ENCODE results near the gene GPATCH4. TPM values are rescaled to one million over a fixed set of nuclear protein-coding genes. Genes with fewer than 3 reads are reported as not detected.

The GPATCH4 gene
- total RNA-seq, 3 donors from 2014 or later (not counting 1 experiment from before 2014, with no cell fraction given), result 19.3 to 27.3 (median 22.1) TPM

GRCh38 chr1:156647351-156647750 is 46.1 kb upstream of the GPATCH4 start:
- Mint-ChIP-seq H3K27me3 (ENCODE audit: low read depth in 2 of 2) (peaks cover 49 to 70% of the 10 kb centered on the region in 2 donors), H3K36me3 (no peaks in the 10 kb centered on the region), H3K9me3 (no peaks in the 10 kb centered on the region), H3K4me3 (no peak overlapping the region), H3K4me1 (peaks cover 8 to 13% of the 10 kb centered on the region in 2 donors), H3K27ac (no peak overlapping the region)
- Histone ChIP-seq H3K4me3 (ENCODE audit: low read length) (no peak overlapping the region), H3K27ac (ENCODE audit: low read length) (no peak overlapping the region), H3K36me3 (ENCODE audit: control insufficient read depth, insufficient read depth, low read length) (no peaks in the 10 kb centered on the region), H3K9me3 (ENCODE audit: control insufficient read depth, insufficient read depth, low read length) (no peaks in the 10 kb centered on the region), H3K27me3 (ENCODE audit: control insufficient read depth, insufficient read depth, low read length) (peaks cover 28% of the 10 kb centered on the region), H3K4me1 (ENCODE audit: control insufficient read depth, insufficient read depth, low read length) (peaks cover 11% of the 10 kb centered on the region)
- ATAC-seq (no peak), DNase-seq (no peak)
- WGBS (ENCODE audit: insufficient coverage), result 77% methylated on average over 10 of the region's 10 CpGs
- TF ChIP-seq, protein P1, sequence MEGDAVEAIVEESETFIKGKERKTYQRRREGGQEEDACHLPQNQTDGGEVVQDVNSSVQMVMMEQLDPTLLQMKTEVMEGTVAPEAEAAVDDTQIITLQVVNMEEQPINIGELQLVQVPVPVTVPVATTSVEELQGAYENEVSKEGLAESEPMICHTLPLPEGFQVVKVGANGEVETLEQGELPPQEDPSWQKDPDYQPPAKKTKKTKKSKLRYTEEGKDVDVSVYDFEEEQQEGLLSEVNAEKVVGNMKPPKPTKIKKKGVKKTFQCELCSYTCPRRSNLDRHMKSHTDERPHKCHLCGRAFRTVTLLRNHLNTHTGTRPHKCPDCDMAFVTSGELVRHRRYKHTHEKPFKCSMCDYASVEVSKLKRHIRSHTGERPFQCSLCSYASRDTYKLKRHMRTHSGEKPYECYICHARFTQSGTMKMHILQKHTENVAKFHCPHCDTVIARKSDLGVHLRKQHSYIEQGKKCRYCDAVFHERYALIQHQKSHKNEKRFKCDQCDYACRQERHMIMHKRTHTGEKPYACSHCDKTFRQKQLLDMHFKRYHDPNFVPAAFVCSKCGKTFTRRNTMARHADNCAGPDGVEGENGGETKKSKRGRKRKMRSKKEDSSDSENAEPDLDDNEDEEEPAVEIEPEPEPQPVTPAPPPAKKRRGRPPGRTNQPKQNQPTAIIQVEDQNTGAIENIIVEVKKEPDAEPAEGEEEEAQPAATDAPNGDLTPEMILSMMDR (IDR thresholded peaks at IDR 0.05), result no peak
- intact Hi-C loops (cut with micrococcal nuclease), result no loop called here

DNA sequence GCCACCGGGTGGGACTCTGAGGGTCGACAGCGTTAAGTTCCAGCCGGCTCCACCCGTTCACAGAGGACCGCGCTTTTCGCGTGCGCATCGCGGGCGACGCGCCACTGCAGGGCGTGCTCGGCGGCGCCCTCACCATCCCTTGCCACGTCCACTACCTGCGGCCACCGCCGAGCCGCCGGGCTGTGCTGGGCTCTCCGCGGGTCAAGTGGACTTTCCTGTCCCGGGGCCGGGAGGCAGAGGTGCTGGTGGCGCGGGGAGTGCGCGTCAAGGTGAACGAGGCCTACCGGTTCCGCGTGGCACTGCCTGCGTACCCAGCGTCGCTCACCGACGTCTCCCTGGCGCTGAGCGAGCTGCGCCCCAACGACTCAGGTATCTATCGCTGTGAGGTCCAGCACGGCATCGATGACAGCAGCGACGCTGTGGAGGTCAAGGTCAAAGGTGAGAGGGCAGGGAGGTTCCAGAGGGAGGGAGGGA is 45.5 kb upstream of the GPATCH4 start:
- Mint-ChIP-seq H3K4me1 (peaks cover 8 to 16% of the 10 kb centered on the region in 2 donors), H3K4me3 (no peak overlapping the region), H3K36me3 (no peaks in the 10 kb centered on the region), H3K9me3 (no peaks in the 10 kb centered on the region), H3K27me3 (ENCODE audit: low read depth in 2 of 2) (peaks cover 47 to 71% of the 10 kb centered on the region in 2 donors), H3K27ac (no peak overlapping the region)
- Histone ChIP-seq H3K36me3 (ENCODE audit: control insufficient read depth, insufficient read depth, low read length) (no peaks in the 10 kb centered on the region), H3K9me3 (ENCODE audit: control insufficient read depth, insufficient read depth, low read length) (no peaks in the 10 kb centered on the region), H3K27ac (ENCODE audit: low read length) (no peak overlapping the region), H3K4me3 (ENCODE audit: low read length) (no peak overlapping the region), H3K27me3 (ENCODE audit: control insufficient read depth, insufficient read depth, low read length) (peaks cover 32% of the 10 kb centered on the region), H3K4me1 (ENCODE audit: control insufficient read depth, insufficient read depth, low read length) (peaks cover 15% of the 10 kb centered on the region)
- TF ChIP-seq, protein P1 (IDR thresholded peaks at IDR 0.05), result no peak
- ATAC-seq, result no peak
- intact Hi-C loops (cut with micrococcal nuclease), result no loop called here
- no peak for DNase-seq
- 21% methylated on average over 51 of the region's 51 CpGs for WGBS (ENCODE audit: insufficient coverage)

DNA sequence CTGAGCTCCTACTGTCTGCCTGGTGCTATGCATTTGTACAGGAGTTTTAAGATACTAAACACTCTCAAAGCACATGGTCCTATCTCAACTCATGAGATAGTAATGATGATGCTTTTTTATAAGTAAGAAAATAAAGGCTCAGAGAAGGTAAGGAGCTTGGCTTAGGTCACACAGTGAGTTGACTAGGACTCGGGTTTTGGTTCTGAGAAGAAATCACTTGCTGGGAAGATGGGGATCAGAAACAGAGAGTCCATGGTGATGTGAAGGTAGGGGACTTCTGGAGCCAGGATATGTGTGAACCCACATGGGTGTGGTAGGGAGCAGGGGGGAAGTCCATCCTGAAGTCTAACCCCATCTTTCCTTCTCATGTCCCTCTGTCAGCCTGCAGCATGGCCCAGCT is 44.4 kb upstream of the GPATCH4 start:
- intact Hi-C loops (cut with micrococcal nuclease), result no loop called here
- H3K4me3 ChIP-seq (ENCODE audit: low read length), result no peak overlapping the region
- Mint-ChIP-seq H3K9me3 (no peaks in the 10 kb centered on the region), H3K36me3 (no peaks in the 10 kb centered on the region), H3K4me3 (no peak overlapping the region), H3K27me3 (ENCODE audit: low read depth in 2 of 2) (peaks cover 51 to 75% of the 10 kb centered on the region in 2 donors), H3K27ac (no peak overlapping the region), H3K4me1 (peaks cover 8 to 21% of the 10 kb centered on the region in 2 donors)
- ATAC-seq, result no peak
- H3K27ac ChIP-seq (ENCODE audit: low read length), result no peak overlapping the region
- WGBS (ENCODE audit: insufficient coverage), result 96% methylated on average over 1 of the region's 1 CpG
- TF ChIP-seq, protein P1 (IDR thresholded peaks at IDR 0.05), result no peak
- no peak for DNase-seq
- no peaks in the 10 kb centered on the region for H3K36me3 ChIP-seq (ENCODE audit: control insufficient read depth, insufficient read depth, low read length)
- H3K4me1 ChIP-seq (ENCODE audit: control insufficient read depth, insufficient read depth, low read length), result peaks cover 24% of the 10 kb centered on the region
- peaks cover 39% of the 10 kb centered on the region for H3K27me3 ChIP-seq (ENCODE audit: control insufficient read depth, insufficient read depth, low read length)
- no peaks in the 10 kb centered on the region for H3K9me3 ChIP-seq (ENCODE audit: control insufficient read depth, insufficient read depth, low read length)

GRCh38 chr1:156645056-156645455 is 43.8 kb upstream of the GPATCH4 start:
- H3K36me3 ChIP-seq (ENCODE audit: control insufficient read depth, insufficient read depth, low read length), result no peaks in the 10 kb centered on the region
- TF ChIP-seq, protein P1 (IDR thresholded peaks at IDR 0.05), result no peak
- H3K4me3 ChIP-seq (ENCODE audit: low read length), result no peak overlapping the region
- H3K9me3 Mint-ChIP-seq, result no peaks in the 10 kb centered on the region
- WGBS (ENCODE audit: insufficient coverage), result 81% methylated on average over 2 of the region's 3 CpGs
- no peak overlapping the region for H3K4me3 Mint-ChIP-seq
- H3K9me3 ChIP-seq (ENCODE audit: control insufficient read depth, insufficient read depth, low read length), result no peaks in the 10 kb centered on the region
- DNase-seq (no peak), ATAC-seq (no peak)
- H3K27ac ChIP-seq (ENCODE audit: low read length), result no peak overlapping the region
- peaks cover 24% of the 10 kb centered on the region for H3K4me1 ChIP-seq (ENCODE audit: control insufficient read depth, insufficient read depth, low read length)
- H3K4me1 Mint-ChIP-seq, result peaks cover 8 to 21% of the 10 kb centered on the region in 2 donors
- intact Hi-C loops (cut with micrococcal nuclease), result no loop called here
- peaks cover 42% of the 10 kb centered on the region for H3K27me3 ChIP-seq (ENCODE audit: control insufficient read depth, insufficient read depth, low read length)
- H3K27me3 Mint-ChIP-seq (ENCODE audit: low read depth in 2 of 2), result peaks cover 55 to 80% of the 10 kb centered on the region in 2 donors
- no peaks in the 10 kb centered on the region for H3K36me3 Mint-ChIP-seq
- no peak overlapping the region for H3K27ac Mint-ChIP-seq

Measured in natural killer cell (primary cell).